ENCODE data around the gene SUSD3.

- TF ChIP-seq EZH2 (IDR thresholded peaks at IDR 0.05) (no peak), POLR2AphosphoS5 (IDR thresholded peaks at IDR 0.05; ENCODE audit: borderline replicate concordance, low read depth, low read length) (no peak), FOXP2 (optimal IDR thresholded peaks at IDR 0.05; ENCODE audit: control extremely low read depth, extremely low read length, insufficient read depth) (no peak)
These were observed 28.1 kb downstream of the SUSD3 start for GRCh38 chr9:93086447-93087224.
